Muscle of arm (tissue), 14 donors: ENCODE results near the gene IFNA10. TPM values are rescaled to one million over a fixed set of nuclear protein-coding genes. Genes with fewer than 3 reads are reported as not detected.
"Not testable (repeated sequence)": the region's sequence is repeated elsewhere in the genome, so short reads cannot be mapped to it uniquely, and the experiment has no call there.

Source experiments
- DNase-seq: peaks from one replicate; pipeline ENCODE4 v3.0.0-alpha.2; 2013
- long read RNA-seq, 11 donors: transcript quantifications; one replicate each; lab custom pipeline, GENCODE V29; 2026
- polyA plus RNA-seq, 12 donors: library from polyadenylated mRNA; unstranded; fragments of 120-200 nt; gene quantifications; one replicate each; pipeline ENCODE4 v1.2.1, GENCODE V29; 2013; ENCODE audit not compliant: insufficient read length in 12 of 12

IFNA10 gene
- polyA plus RNA-seq, result not detected
- long read RNA-seq, donor 1, result 0 reads
- long read RNA-seq, donor 2, result 0 reads
- long read RNA-seq, donor 3, result 0 reads
- long read RNA-seq, donor 4, result 0 reads
- long read RNA-seq, donor 5, result 0 reads
- long read RNA-seq, donor 6, result 0 reads
- long read RNA-seq, donor 7, result 0 reads
- long read RNA-seq, donor 8, result 0 reads
- long read RNA-seq, donor 9, result 0 reads
- long read RNA-seq, donor 10, result 0 reads
- long read RNA-seq, donor 11, result 0 reads

DNA sequence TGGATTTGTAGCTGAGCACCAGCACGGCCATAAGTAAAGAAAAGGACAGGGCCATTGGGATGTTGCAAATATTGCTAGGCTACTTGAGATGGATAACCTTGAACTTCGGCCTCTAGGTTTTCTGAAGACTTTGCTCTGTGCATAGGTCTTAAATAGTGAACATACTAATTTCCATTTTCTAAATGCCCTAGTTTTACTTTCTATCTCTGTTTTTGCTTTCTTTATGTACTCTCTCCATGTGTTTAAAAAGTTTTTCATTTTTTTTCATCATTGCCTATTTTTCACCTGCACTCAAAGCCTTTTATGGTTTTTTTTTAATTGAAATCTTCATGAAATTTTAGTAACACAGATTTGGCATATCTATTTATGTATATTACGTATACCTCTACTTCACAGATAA lies at the start of gene IFNA10:
IFNA10 (minus strand) TSS at position 101 of the 400 bp plus-strand sequence; CDS start at position 55, 46 bp downstream.
- not testable (repeated sequence) for DNase-seq

DNA sequence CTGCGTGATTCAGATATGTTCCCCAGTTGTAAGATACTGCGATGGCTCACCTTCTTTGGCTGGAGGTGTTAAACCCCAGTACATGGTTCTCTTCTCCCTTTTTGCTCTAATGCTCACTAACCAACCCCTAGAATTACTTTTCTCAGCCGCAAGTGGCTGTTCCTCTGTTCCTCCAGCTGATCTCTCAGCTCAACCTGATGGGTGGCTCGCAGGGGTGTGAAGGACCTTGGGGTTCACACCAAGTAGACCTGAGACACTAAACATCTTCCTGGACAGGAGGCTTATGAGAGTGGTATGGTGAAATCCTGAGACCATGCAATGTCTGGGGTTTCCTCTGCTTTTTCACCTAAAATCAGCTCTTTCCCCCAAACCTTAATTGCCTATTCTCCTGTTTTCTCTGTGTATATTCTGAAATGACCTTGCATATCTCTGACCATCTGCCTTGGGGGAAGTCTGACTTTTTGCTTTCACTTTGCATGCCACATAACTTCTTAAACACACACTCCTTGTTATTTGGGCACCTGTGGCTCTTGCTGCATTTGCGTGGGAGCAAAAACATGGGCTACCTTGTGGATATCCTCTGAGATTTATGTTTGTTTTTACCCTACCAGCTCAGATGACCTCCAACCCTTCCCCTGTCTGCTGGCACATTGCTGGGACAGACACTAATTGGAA lies 48.7 kb upstream of the IFNA10 start:
- no peak for DNase-seq

DNA sequence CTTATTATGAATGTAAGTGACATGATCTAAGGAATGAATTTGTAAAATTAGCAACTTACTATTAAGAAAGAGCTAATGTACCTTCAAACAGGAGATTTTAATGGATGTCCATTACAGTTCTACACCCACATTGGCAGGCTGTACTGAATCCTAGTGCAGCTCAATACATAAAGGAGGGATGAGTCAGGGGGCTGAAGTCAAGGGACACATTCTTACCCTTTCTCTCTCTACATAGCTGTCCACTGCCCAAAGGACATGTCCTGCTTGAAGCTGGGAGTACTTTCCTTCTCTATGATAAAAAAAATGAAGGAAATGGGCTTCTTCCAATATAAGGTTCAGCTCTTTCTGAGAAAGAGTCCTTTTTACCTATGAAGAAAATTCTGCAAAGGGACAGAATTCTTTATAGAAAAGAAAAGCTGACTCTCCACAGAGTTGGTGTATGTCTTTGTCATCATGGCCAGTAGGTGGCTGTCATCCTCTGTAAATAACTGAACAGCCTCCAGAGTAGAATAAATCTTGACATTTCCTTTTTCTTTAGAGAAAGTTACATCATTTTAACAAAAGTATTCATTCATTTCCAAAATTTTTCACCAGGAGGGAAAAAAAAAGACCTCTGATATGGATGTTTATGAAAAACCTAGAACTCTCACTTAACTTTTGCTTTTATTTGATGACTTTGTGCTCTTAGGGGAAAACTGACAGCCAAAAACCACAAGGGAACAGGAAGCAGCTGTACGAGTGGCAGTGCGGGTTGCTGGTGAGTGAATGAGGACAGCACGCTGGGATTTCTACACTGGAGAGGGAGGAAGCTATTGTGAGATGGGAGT lies 46.0 kb upstream of the IFNA10 start:
- DNase-seq, result no peak

DNA sequence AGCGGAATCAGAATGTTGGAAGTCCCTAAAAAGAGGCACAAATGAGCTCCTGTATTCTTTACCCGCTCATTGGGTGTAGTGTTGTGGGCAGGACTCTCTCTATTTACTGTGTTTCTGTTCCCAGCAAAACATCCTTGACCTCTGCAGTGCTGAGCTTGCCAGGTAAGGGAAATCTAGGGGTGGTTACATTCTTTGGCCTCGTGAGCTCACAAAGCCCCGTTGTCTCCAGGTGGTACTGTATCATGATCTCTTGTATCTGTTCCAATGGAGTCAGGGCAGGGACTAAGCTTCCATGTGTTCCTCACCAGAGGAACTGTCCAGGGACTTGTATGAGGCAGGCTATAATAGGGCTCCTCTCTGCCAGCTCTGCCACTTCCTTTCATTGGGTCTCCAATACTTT lies 44.7 kb upstream of the IFNA10 start:
- DNase-seq, result no peak

DNA sequence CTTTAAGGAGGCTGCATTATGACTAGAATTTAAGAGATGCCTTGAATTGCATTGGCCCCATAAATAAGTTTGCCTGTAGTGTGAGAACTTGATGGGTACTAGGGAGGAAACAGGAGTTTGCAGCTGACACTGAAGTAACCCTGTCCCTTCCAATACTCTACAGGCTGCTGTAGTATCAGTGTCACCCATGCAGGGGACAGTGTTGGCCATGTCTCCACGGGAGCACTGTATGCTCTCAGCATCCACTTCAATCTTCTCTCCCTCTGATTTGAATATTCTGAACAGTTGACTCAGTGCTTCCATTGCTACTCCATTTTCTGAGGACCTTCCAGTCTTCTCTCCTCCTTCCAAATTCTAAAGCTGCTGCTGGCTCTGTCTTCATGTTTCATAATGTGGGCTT lies 44.2 kb upstream of the IFNA10 start:
- DNase-seq, result no peak

DNA sequence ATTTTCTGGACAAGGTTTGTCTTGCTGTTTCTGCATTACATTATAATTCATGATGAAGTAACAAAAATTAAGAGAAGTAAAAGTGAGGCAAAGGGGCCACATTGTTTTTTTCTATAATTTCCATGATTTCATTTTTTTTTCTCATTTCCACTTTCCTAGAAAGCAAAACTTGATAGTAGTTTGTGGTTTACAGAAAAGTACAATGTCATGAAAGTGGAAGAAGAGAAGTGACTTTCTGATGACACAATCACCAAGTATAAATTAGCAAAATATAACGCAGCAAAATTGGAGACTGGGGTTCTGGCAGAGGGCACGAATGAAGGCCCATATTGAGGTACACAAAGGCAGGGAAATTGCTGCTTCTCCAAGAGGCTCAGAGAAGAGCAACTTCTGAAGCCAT lies 37.9 kb upstream of the IFNA10 start:
- no peak for DNase-seq

DNA sequence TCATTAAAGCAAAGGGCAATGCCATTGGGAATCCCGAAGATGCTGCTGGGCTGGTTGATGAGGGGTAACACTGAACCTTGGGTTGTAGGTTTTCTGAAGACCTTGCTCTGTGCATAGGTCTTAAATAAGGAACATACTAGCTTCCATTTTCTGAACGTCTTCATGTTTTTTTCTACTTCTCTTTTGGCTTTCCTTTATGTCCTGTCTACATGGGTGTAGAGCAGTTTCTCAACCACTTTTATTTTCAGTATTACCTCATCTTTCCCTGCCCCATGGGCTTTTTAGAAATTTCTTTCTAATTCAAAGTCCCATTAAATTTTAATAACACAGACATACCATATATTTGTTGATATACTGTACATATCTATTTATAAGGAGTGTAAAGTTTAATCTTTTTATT lies 33.0 kb upstream of the IFNA10 start, which contains the start of gene IFNA14:
IFNA14 (minus strand) TSS at position 95 of the 400 bp plus-strand sequence; CDS start at position 25, 70 bp downstream.
- no peak for DNase-seq

DNA sequence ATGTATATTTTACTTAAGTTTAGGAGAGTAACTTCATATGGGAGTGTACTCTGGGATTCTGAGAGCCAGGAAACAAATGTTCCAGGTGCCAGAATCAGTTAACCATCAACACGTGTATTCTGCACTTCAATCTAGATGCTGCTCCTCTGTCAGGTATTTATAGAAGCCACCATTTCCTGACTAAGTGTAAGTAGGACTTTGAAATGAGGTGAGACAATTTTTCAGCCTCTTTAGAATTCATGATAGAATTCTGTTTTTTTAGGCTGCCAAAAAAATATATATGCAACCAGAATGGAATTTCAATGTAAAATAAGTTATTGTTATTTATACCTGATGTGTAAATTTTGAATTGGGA lies 29.4 kb upstream of the IFNA10 start:
- DNase-seq, result not testable (repeated sequence)

DNA sequence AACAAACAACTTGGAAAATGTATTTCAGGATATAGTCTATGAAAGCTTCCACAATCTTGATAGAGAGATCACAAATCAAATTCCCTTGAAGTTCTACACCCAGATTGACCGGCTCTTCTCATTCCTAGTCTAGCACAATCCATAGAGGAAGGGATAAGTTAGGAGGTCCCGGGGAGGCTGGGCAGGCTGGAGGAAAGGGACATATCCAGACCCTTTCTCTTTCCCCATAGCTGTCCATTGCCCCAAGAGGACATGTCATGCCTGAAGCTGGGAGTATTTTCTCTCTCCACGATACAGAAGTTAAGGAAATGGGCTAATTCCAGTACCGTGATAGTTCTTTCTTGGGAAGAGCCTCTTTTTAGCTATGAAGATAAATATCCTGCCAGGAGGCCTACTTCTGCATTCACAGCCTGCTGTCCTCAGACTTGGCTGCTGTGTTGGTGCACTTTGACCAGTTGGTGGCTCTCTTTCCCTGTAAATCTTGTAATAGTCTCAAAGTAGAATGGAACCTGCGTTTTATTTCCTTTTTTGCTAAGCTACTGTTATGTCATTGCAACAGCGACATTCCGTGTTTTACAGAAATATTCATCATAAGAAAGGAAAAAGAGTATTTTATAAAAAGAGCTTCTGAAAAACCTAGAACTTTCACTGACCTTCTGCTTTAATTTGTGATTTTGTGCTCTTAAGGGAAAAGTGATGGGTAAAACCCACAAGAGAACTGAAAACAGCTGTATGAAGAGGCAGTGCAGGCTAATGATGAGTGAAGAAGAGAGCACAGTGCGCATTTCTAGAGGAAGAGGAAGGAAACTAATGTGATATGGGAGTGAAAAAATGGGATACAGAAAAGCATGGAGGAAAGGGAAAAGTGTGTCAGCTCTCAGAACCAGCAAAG lies 28.8 kb upstream of the IFNA10 start:
- peak; percentile 25 for DNase-seq

DNA sequence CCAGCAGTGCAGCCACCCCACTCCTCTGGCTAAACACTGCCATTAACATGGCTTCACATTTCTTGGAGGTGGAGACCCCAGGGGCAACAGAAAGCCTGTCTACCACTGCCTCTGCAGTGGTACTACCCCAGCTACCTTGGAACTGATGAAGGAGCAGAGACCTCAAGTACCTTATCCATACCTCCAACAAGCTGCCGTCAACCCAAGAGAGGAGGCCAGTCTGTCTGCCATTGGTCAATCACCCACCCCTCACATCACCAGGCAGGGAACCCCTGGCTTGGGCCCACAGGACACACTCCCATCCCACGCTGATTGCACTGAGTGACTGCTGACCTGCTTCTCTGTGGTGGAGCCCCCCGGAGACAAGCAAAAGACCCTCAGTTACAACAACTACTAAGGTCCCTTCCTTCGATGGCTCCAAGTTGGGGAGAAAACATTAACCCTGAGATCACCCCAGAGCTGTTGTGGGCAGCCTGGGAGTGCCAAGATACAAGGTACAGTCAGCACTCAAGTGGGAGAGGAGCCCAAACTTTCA lies 27.3 kb upstream of the IFNA10 start:
- no peak for DNase-seq

DNA sequence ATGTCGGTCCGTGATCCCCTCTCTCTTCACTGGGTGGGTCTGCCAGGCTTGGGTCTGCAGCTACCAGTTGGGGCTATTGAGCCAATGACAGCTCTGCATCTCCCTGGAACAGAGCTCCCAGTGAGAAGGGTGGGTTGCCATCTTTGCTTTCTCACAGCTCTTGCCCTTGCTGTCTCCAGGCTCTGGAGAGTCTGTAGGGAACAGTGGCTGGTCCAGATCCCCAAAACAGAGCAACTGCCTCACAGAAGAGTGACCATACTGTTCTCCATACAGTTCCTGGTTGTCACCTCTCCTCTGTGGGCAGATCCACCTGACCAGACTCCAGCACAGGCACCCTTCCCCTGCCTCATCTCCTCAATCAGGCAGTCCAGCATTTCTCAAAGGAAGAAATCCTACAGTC lies 26.3 kb upstream of the IFNA10 start:
- DNase-seq, result no peak

DNA sequence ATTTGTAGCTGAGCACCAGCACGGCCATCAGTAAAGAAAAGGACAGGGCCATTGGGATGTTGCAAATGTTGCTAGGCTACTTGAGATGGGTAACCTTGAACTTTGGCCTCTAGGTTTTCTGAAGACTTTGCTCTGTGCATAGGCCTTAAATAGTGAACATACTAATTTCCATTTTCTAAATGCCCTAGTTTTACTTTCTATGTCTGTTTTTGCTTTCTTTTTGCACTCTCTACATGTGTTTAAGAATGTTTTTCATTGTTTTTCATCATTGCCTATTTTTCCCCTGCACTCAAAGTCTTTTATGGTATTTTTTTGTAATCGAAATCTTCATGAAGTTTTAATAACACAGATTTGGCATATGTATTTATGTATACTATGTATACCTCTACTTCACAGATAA lies 21.2 kb upstream of the IFNA10 start, which contains the start of gene IFNA17:
IFNA17 (minus strand) TSS at position 101 of the 400 bp plus-strand sequence; CDS start at position 52, 49 bp downstream.
- DNase-seq, result no peak

DNA sequence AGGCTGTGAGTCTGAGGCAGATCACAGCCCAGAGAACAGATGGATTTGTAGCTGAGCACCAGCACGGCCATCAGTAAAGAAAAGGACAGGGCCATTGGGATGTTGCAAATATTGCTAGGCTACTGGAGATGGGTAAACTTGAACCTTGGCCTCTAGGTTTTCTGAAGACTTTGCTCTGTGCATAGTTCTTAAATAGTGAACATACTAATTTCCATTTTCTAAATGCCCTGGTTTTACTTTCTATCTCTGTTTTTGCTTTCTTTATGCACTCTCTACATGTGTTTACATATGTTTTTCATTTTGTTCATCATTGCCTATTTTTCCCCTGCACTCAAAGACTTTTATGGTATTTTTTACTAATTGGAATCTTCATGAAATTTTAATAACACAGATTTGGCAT lies 10.3 kb upstream of the IFNA10 start, which contains the start of gene IFNA16:
IFNA16 (minus strand) TSS at position 101 of the 400 bp plus-strand sequence; CDS start at position 95, 6 bp downstream.
- DNase-seq, result not testable (repeated sequence)

DNA sequence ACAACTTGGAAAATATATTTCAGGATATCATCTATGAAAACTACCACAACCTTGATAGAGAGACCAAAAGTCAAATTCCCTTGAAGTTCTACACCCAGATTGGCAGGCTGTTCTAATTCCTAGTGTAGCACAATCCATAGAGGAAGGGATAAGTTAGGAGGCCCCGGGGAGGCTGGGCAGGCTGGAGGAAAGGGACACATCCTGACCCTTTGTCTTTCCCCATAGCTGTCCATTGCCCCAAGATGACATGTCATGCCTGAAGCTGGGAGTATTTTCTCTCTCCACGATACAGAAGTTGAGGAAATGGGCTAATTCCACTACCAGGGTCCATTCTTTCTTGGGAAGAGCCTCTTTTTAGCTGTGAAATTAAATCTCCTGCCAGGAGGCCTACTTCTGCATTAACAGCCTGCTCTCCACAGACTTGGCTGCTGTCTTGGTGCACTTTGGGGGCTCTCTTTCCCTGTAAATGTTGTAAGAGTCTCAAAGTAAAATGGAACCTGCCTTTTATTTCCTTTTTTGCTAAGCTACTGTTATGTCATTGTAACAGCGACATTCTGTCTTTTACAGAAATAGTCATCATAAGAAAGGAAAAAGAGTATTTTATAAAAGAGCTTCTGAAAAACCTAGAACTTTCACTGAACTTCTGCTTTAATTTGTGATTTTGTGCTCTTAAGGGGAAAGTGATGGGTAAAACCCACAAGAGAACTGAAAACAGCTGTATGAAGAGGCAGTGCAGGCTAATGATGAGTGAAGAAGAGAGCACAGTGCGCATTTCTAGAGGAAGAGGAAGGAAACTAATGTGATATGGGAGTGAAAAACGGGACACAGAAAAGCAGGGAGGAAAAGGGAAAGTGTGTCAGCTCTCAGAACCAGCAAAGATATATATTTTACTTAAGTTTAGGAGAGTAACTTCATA lies 6.7 kb upstream of the IFNA10 start:
- not testable (repeated sequence) for DNase-seq

DNA sequence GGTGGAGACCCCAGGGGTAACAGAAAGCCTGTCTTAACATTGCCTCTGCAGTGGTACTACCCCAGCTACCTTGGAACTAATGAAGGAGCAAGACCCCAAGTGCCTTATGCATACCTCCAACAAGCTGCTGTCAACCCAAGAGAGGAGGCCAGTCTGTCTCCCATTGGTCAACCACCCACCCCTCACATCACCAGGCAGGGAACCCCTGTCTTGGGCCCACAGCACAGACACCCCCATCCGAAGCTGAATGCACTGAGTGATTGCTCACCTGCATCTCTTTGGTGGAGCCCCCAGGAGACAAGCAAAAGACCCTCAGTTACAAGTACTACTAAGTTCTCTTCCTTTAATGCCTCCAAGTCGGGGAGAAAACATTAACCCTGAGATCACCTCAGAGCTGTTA lies 5.2 kb upstream of the IFNA10 start:
- DNase-seq, result not testable (repeated sequence)

DNA sequence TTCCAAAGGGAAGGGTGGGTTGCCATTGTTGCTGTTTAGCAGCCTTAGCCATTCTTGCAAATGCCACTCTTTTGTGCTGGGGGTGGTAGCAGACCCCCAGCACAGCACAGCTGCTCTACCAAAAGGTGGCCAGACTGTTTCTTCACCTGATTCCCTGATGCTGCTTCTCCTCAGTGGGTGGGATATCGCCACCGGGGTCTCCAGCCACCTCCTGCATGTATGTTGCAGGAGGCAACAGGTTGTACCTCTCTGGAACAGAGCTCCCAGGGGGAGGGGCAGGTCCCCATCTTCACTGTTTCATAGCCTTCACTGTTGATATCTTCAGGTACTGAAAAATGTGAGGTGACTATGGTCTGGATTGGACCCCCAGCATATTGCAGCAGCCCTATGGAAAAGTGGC lies 3.8 kb upstream of the IFNA10 start:
- not testable (repeated sequence) for DNase-seq

DNA sequence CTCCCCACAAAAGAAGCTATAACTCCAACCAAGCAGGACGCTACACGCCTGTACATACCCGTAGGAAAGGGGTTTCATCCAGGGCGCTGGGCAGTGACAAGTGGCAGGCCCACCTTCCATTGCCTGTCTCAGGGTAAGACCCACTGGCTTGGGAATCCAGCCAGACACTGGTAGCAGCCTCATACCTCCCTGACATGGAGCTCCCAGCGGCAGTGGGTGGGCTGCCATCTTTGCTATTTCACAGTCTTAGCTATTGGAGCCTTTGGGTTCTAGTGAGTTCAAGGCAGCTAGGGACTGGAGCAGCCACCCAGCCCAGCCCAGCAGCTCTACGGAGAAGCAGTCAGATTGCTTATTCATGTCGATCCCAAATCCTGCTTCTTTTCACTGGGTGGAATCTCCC lies 3.4 kb upstream of the IFNA10 start:
- no peak for DNase-seq

DNA sequence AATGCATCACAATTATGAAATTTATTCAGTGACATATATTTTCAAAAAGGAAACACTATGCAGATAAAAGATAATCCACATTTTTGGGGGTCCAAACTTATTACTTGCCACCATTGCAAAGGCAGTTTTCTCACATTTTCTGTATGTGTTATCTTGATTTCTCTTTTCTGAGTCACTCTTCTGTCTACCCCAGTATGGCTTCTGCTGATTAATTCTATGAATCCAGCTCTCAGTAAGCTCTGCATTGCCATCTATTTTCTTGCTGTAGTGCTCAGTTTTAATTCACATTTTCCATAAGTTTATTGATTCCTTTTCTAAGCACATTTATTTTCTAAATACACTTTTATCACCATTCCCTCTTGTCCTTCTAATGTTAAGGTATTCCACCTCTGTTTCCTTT lies 1.7 kb downstream of the IFNA10 start:
- no peak for DNase-seq

DNA sequence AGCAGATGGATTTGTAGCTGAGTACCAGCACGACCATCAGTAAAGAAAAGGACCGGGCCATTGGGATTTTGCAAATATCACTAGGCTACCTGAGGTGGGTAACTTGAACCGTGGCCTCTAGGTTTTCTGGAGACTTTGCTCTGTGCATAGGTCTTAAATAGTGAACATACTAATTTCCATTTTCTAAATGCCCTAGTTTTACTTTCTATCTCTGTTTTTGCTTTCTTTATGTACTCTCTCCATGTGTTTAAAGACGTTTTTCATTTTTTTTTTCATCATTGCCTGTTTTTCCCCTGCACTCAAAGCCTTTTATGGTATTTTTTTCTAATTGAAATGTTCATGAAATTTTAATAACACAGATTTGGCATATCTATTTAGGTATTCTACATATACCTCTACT lies 4.8 kb downstream of the IFNA10 start, which contains the start of gene IFNA7:
IFNA7 (minus strand) TSS at position 101 of the 400 bp plus-strand sequence; CDS start at position 61, 40 bp downstream.
- not testable (repeated sequence) for DNase-seq
